ENCODE results near the gene CEACAM1. TPM values are rescaled to one million over a fixed set of nuclear protein-coding genes. Genes with fewer than 3 reads are reported as not detected.

Gene CEACAM1
- total RNA-seq, 1 experiment from 2014 or later, result 1.5 TPM

GRCh38 chr19:42514449-42514848 lies 13.8 kb downstream of the CEACAM1 start:
- Histone ChIP-seq H4K20me1 (ENCODE audit: control insufficient read depth, insufficient read depth, insufficient read length) (no peaks in the 10 kb centered on the region), H3K4me1 (ENCODE audit: insufficient read depth, low read length) (no peaks in the 10 kb centered on the region; the same call in 1 of the 2 replicates), H3K9ac (ENCODE audit: extremely low read depth, insufficient read length, low read length) (no peak overlapping the region), H2BK15ac (ENCODE audit: low read depth, low read length) (no peak overlapping the region), H3K27ac (ENCODE audit: insufficient read length, low read depth, low read length) (no peak overlapping the region), H3K18ac (ENCODE audit: insufficient read length, low read depth, low read length) (no peak overlapping the region), H3K27me3 (ENCODE audit: insufficient read depth, low read length) (no peaks in the 10 kb centered on the region), H3K9me3 (ENCODE audit: control insufficient read depth, low read depth, low read length) (no peaks in the 10 kb centered on the region), H4K91ac (ENCODE audit: insufficient read length, low read depth, low read length) (no peak overlapping the region), H3K14ac (ENCODE audit: insufficient read depth, low read length) (no peak overlapping the region), H3K79me2 (ENCODE audit: insufficient read depth, low read length) (no peaks in the 10 kb centered on the region), H3K23me2 (ENCODE audit: insufficient read length, low read depth, low read length, poor library complexity, severe bottlenecking) (no peaks in the 10 kb centered on the region), H2BK5ac (ENCODE audit: insufficient read length, low read length) (no peak overlapping the region), H3K56ac (ENCODE audit: insufficient read length, low read depth, low read length) (no peak overlapping the region), H3T11ph (ENCODE audit: low read length) (no peak overlapping the region), H3K23ac (ENCODE audit: insufficient read length, low read depth, low read length) (no peak overlapping the region), H2AFZ (ENCODE audit: low read length) (no peak overlapping the region), H3K79me1 (ENCODE audit: insufficient read depth, low read depth, low read length, poor library complexity, severe bottlenecking) (no peaks in the 10 kb centered on the region), H2BK120ac (ENCODE audit: low read depth, low read length, poor library complexity, severe bottlenecking) (no peak overlapping the region), H3K4ac (ENCODE audit: low read depth, low read length) (no peak overlapping the region), H2AK5ac (ENCODE audit: insufficient read length, low read length) (no peak overlapping the region), H4K8ac (replicated peaks; ENCODE audit: insufficient read length, low read depth, low read length) (no peak overlapping the region), H3K4me2 (ENCODE audit: insufficient read depth, insufficient read length, low read length) (no peak overlapping the region), H2BK20ac (ENCODE audit: low read depth, low read length, poor library complexity, severe bottlenecking) (no peak overlapping the region), H2BK12ac (ENCODE audit: insufficient read length, low read depth, low read length) (no peak overlapping the region), H4K5ac (ENCODE audit: insufficient read length, low read depth, low read length) (no peak overlapping the region)
- no peak overlapping the region for H3K4me3 Mint-ChIP-seq
- peaks cover 27 to 30% of the 10 kb centered on the region in 2 experiments for H3K4me1 Mint-ChIP-seq
- peaks cover 0 to 4% (median 0%) of the 10 kb centered on the region in 3 experiments; a peak in 1 of 7 replicates for H3K36me3 Mint-ChIP-seq (ENCODE audit: insufficient read depth in 1 of 3, low read depth in 3 of 3)
- TF ChIP-seq CTCF (conservative IDR thresholded peaks at IDR 0.05), result no peak
- DNase-seq, result no peak
- peaks cover 4% of the 10 kb centered on the region for H3K27me3 Mint-ChIP-seq (ENCODE audit: low read depth)
- no peak overlapping the region for H3K27ac Mint-ChIP-seq
- WGBS (ENCODE audit: extremely low coverage, insufficient read length, low lambda C conversion rate), result no CpG with 5 or more reads among the region's 1 CpG
- H3K9me3 Mint-ChIP-seq, result no peaks in the 10 kb centered on the region
